Measurements from ENCODE around the gene PRRX2. TPM values are rescaled to one million over a fixed set of nuclear protein-coding genes. Genes with fewer than 3 reads are reported as not detected.
"Not testable (repeated sequence)": the region's sequence is repeated elsewhere in the genome, so short reads cannot be mapped to it uniquely, and the experiment has no call there.

PRRX2 gene
- total RNA-seq, 1 donor from 2014 or later = 13.2 TPM

- intact Hi-C loops (cut with DNase I) = no loop called here
- DNase-seq (ENCODE audit: low spot score) (no peak), ATAC-seq (no peak)
These were observed 79.8 kb downstream of the PRRX2 start for GRCh38 chr9:129745200-129745599.

- DNase-seq (ENCODE audit: low spot score) = no peak
- intact Hi-C loops (cut with DNase I) = no loop called here
- no peak for ATAC-seq
These were observed 80.8 kb downstream of the PRRX2 start for GRCh38 chr9:129746092-129746777.

GRCh38 chr9:129748249-129748648 is 82.8 kb downstream of the PRRX2 start:
- DNase-seq (ENCODE audit: low spot score) (no peak), ATAC-seq (no peak)
- intact Hi-C loops (cut with DNase I) = no loop called here

GRCh38 chr9:129749052-129749451 is 83.6 kb downstream of the PRRX2 start:
- DNase-seq (ENCODE audit: low spot score); ATAC-seq; intact Hi-C loops (cut with DNase I): not testable (repeated sequence)

GRCh38 chr9:129749575-129749974 is 84.1 kb downstream of the PRRX2 start:
- DNase-seq (ENCODE audit: low spot score) (no peak), ATAC-seq (no peak)
- intact Hi-C loops (cut with DNase I) = no loop called here

- ATAC-seq = peak; percentile 7
These were observed 84.7 kb downstream of the PRRX2 start for GRCh38 chr9:129750013-129750638.

GRCh38 chr9:129751841-129752801 is 86.7 kb downstream of the PRRX2 start:
- DNase-seq (ENCODE audit: low spot score) (no peak), ATAC-seq (peak; percentile 37)
- intact Hi-C loops (cut with DNase I) = no loop called here

More at GRCh38 chr9:129750013-129750638, 84.7 kb downstream of the PRRX2 start:
- DNase-seq (ENCODE audit: low spot score) = no peak
- intact Hi-C loops (cut with DNase I) = no loop called here

GRCh38 chr9:129752900-129753729 is 87.7 kb downstream of the PRRX2 start, which contains the start of gene PTGES:
Gene PTGES, minus strand, starts transcription at chr9:129753042. Its CDS starts 30 bp downstream, at chr9:129753012.
- intact Hi-C loops (cut with DNase I) = no loop called here
- ATAC-seq (peak; percentile 96), DNase-seq (ENCODE audit: low spot score) (peak; percentile 85)

GRCh38 chr9:129755151-129755550 is 89.7 kb downstream of the PRRX2 start:
- intact Hi-C loops (cut with DNase I) = no loop called here
- no peak for ATAC-seq
- no peak for DNase-seq (ENCODE audit: low spot score)

- intact Hi-C loops (cut with DNase I) = no loop called here
- DNase-seq (ENCODE audit: low spot score) (no peak), ATAC-seq (no peak)
These were observed 90.7 kb downstream of the PRRX2 start for GRCh38 chr9:129756191-129756590.

- intact Hi-C loops (cut with DNase I) = no loop called here
- DNase-seq (ENCODE audit: low spot score) = no peak
- no peak for ATAC-seq
These were observed 91.6 kb downstream of the PRRX2 start for GRCh38 chr9:129757045-129757444.

GRCh38 chr9:129759319-129759718 is 93.9 kb downstream of the PRRX2 start:
- intact Hi-C loops (cut with DNase I) = no loop called here
- ATAC-seq = no peak
- no peak for DNase-seq (ENCODE audit: low spot score)

- intact Hi-C loops (cut with DNase I) = no loop called here
- ATAC-seq (no peak), DNase-seq (ENCODE audit: low spot score) (no peak)
These were observed 94.5 kb downstream of the PRRX2 start for GRCh38 chr9:129759804-129760502.

GRCh38 chr9:129760784-129761183 is 95.3 kb downstream of the PRRX2 start:
- intact Hi-C loops (cut with DNase I); DNase-seq (ENCODE audit: low spot score); ATAC-seq: not testable (repeated sequence)

- ATAC-seq (peak; percentile 33), DNase-seq (ENCODE audit: low spot score) (no peak)
- intact Hi-C loops (cut with DNase I) = no loop called here
These were observed 96.0 kb downstream of the PRRX2 start for GRCh38 chr9:129761293-129761900.

GRCh38 chr9:129761901-129762369 is 96.5 kb downstream of the PRRX2 start:
- ATAC-seq = peak; percentile 41
- no peak for DNase-seq (ENCODE audit: low spot score)
- intact Hi-C loops (cut with DNase I) = no loop called here

GRCh38 chr9:129762370-129762984 is 97.0 kb downstream of the PRRX2 start:
- peak; percentile 77 for ATAC-seq
- DNase-seq (ENCODE audit: low spot score); intact Hi-C loops (cut with DNase I): not testable (repeated sequence)
